DND-41 (cell line): Measurements from ENCODE around the gene PSKH1.

Experiments used
- EZH2 ChIP-seq: IDR thresholded peaks from 3 replicates; pipeline ENCODE4 v1.6.1; 2012; ENCODE audit warnings: borderline replicate concordance, low read depth, mild to moderate bottlenecking, moderate library complexity, low read length, inconsistent platforms; ENCODE audit not compliant: severe bottlenecking
- TF ChIP-seq, protein P1 (sequence below): IDR thresholded peaks from 2 replicates; pipeline ENCODE4 v1.5.1; 2012; ENCODE audit warnings: borderline replicate concordance, low read length, moderate library complexity, mild to moderate bottlenecking; ENCODE audit not compliant: poor library complexity, severe bottlenecking; ENCODE audit errors: extremely low read depth

DNA sequence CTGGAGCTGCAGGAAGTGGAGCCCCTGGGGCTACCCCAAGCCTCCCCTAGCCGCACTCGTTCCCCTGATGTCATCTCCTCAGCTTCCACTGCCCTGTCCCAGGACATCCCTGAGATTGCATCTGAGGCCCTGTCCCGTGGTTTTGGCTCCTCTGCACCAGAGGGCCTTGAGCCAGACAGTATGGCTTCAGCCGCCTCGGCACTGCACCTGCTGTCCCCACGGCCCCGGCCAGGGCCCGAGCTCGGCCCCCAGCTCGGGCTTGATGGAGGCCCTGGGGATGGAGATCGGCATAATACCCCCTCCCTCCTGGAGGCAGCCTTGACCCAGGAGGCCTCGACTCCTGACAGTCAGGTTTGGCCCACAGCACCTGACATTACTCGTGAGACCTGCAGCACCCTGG lies 12.5 kb upstream of the PSKH1 start:
- no peak for TF ChIP-seq EZH2
- TF ChIP-seq, protein P1, sequence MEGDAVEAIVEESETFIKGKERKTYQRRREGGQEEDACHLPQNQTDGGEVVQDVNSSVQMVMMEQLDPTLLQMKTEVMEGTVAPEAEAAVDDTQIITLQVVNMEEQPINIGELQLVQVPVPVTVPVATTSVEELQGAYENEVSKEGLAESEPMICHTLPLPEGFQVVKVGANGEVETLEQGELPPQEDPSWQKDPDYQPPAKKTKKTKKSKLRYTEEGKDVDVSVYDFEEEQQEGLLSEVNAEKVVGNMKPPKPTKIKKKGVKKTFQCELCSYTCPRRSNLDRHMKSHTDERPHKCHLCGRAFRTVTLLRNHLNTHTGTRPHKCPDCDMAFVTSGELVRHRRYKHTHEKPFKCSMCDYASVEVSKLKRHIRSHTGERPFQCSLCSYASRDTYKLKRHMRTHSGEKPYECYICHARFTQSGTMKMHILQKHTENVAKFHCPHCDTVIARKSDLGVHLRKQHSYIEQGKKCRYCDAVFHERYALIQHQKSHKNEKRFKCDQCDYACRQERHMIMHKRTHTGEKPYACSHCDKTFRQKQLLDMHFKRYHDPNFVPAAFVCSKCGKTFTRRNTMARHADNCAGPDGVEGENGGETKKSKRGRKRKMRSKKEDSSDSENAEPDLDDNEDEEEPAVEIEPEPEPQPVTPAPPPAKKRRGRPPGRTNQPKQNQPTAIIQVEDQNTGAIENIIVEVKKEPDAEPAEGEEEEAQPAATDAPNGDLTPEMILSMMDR: no peak
